ENCODE measurements around the gene WDR27.

The WDR27 gene

GRCh38 chr6:169500688-169501087, 201.1 kb downstream of the WDR27 start (continued):
- TF ChIP-seq, protein P1, sequence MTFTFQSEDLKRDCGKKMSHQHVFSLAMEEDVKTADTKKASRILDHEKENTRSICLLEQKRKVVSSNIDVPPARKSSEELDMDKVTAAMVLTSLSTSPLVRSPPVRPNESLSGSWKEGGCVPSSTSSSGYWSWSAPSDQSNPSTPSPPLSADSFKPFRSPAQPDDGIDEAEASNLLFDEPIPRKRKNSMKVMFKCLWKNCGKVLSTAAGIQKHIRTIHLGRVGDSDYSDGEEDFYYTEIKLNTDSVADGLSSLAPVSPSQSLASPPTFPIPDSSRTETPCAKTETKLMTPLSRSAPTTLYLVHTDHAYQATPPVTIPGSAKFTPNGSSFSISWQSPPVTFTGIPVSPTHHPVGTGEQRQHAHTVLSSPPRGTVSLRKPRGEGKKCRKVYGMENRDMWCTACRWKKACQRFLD (tag by site-specific recombination; IDR thresholded peaks at IDR 0.05) = no peak
- TF ChIP-seq ZNF513 (tag by site-specific recombination; IDR thresholded peaks at IDR 0.05) (no peak), PRDM2 (tag by site-specific recombination; IDR thresholded peaks at IDR 0.05; ENCODE audit: borderline replicate concordance) (no peak), ZNF529 (tag by site-specific recombination; IDR thresholded peaks at IDR 0.05; ENCODE audit: insufficient replicate concordance) (no peak), ZNF391 (tag by site-specific recombination; IDR thresholded peaks at IDR 0.05; ENCODE audit: borderline replicate concordance, low read depth) (no peak), ZNF148 (tag by site-specific recombination; IDR thresholded peaks at IDR 0.05; ENCODE audit: borderline replicate concordance) (no peak)

DNA sequence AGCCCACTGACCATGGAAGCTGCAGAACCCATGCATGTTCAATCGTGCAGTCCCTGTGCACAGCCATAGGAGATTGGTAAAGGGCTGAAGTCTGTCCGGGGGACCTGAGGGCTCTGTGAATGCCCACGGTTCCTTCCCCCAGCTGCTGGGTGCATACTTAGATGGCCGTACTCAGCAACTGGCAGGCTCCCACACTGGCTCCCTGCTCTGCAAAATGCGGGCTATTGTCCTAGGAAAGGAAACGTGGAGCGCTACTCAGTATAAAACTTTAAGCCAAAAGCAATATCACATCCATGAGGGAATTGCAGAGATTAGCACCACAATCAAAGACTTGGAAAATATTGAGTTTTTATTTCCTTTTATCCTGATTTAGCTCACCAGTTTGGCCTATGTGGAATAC, 202.0 kb downstream of the WDR27 start:
- ChIA-PET POLR2A (no interaction called here), CTCF (interaction anchor here (0.6 to 0.7 kb wide), 2 partner anchors 14 to 66 kb away, joined by 3 to 4 read pairs; no protein-coding TSS in a partner anchor)
- no peaks in the 10 kb centered on the region for H3K4me1 ChIP-seq (ENCODE audit: control insufficient read depth, insufficient read depth, low read length)
- H3K4me3 ChIP-seq (ENCODE audit: low read depth, low read length) = no peak overlapping the region
- no peaks in the 10 kb centered on the region for H3K36me3 ChIP-seq (ENCODE audit: control insufficient read depth in 2 of 2, insufficient read depth in 1 of 2, low read length in 2 of 2)
- no peak overlapping the region for H3K27ac ChIP-seq (ENCODE audit: extremely low read depth, low read depth, low read length)
- H3K9me3 ChIP-seq (ENCODE audit: control insufficient read depth, insufficient read depth, low read depth, low read length) = no peaks in the 10 kb centered on the region
- TF ChIP-seq GLIS1 (tag by site-specific recombination; IDR thresholded peaks at IDR 0.05) = no peak
- no peak for TF ChIP-seq ZNF24 (tag by site-specific recombination; IDR thresholded peaks at IDR 0.05)
- TF ChIP-seq ZNF843 (tag by site-specific recombination; IDR thresholded peaks at IDR 0.05) = no peak
- no peak for TF ChIP-seq OVOL3 (tag by site-specific recombination; IDR thresholded peaks at IDR 0.05)
- TF ChIP-seq ZNF292 (tag by site-specific recombination; IDR thresholded peaks at IDR 0.05; ENCODE audit: borderline replicate concordance, low read depth) = no peak
- TF ChIP-seq, protein P2, sequence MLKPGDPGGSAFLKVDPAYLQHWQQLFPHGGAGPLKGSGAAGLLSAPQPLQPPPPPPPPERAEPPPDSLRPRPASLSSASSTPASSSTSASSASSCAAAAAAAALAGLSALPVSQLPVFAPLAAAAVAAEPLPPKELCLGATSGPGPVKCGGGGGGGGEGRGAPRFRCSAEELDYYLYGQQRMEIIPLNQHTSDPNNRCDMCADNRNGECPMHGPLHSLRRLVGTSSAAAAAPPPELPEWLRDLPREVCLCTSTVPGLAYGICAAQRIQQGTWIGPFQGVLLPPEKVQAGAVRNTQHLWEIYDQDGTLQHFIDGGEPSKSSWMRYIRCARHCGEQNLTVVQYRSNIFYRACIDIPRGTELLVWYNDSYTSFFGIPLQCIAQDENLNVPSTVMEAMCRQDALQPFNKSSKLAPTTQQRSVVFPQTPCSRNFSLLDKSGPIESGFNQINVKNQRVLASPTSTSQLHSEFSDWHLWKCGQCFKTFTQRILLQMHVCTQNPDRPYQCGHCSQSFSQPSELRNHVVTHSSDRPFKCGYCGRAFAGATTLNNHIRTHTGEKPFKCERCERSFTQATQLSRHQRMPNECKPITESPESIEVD (tag by site-specific recombination; IDR thresholded peaks at IDR 0.05) = no peak
- no peak for TF ChIP-seq YY2 (tag by site-specific recombination; IDR thresholded peaks at IDR 0.05)
- TF ChIP-seq, protein P3, sequence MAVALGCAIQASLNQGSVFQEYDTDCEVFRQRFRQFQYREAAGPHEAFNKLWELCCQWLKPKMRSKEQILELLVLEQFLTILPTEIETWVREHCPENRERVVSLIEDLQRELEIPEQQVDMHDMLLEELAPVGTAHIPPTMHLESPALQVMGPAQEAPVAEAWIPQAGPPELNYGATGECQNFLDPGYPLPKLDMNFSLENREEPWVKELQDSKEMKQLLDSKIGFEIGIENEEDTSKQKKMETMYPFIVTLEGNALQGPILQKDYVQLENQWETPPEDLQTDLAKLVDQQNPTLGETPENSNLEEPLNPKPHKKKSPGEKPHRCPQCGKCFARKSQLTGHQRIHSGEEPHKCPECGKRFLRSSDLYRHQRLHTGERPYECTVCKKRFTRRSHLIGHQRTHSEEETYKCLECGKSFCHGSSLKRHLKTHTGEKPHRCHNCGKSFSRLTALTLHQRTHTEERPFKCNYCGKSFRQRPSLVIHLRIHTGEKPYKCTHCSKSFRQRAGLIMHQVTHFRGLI (tag by site-specific recombination; IDR thresholded peaks at IDR 0.05) = no peak
- TF ChIP-seq, protein P4, sequence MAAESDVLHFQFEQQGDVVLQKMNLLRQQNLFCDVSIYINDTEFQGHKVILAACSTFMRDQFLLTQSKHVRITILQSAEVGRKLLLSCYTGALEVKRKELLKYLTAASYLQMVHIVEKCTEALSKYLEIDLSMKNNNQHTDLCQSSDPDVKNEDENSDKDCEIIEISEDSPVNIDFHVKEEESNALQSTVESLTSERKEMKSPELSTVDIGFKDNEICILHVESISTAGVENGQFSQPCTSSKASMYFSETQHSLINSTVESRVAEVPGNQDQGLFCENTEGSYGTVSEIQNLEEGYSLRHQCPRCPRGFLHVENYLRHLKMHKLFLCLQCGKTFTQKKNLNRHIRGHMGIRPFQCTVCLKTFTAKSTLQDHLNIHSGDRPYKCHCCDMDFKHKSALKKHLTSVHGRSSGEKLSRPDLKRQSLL (tag by site-specific recombination; IDR thresholded peaks at IDR 0.05) = no peak
- TF ChIP-seq, protein P1 (tag by site-specific recombination; IDR thresholded peaks at IDR 0.05) = no peak
- TF ChIP-seq ZNF391 (tag by site-specific recombination; IDR thresholded peaks at IDR 0.05; ENCODE audit: borderline replicate concordance, low read depth) = no peak

Data from HEK293 (cell line).